ENCODE results near the gene PPFIA4. TPM values are rescaled to one million over a fixed set of nuclear protein-coding genes. Genes with fewer than 3 reads are reported as not detected.

The PPFIA4 gene
- total RNA-seq = 32.8 TPM

GRCh38 chr1:203026031-203026665, at the start of gene PPFIA4:
PPFIA4 (plus strand) TSS chr1:203026491; CDS start chr1:203039009, 12,518 bp downstream.

GRCh38 chr1:203006948-203007871, 19.1 kb upstream of the PPFIA4 start, which contains the start of gene TMEM183A:
TMEM183A (plus strand) TSS chr1:203007374; CDS start chr1:203007466, 92 bp downstream.

GRCh38 chr1:203085528-203086406, 59.5 kb downstream of the PPFIA4 start, which contains the start of gene MYOG:
MYOG (minus strand) TSS chr1:203086012; CDS start chr1:203085961, 51 bp downstream.

GRCh38 chr1:203127666-203128430, 101.6 kb downstream of the PPFIA4 start, which contains the start of gene ADORA1:
ADORA1 (plus strand) TSS chr1:203127726; CDS start chr1:203128842, 1,116 bp downstream.

Other genes with a start within 250 kb of the PPFIA4 start
- 125 TPM for gene KDM5B, start 218.1 kb upstream of the PPFIA4 start, total RNA-seq
- gene PCAT6, start 215.5 kb upstream of the PPFIA4 start, total RNA-seq = not detected
- 19.8 TPM for gene RABIF, start 137.3 kb upstream of the PPFIA4 start, total RNA-seq
- 49.1 TPM for gene KLHL12, start 99.3 kb upstream of the PPFIA4 start, total RNA-seq
- gene ADIPOR1, start 68.2 kb upstream of the PPFIA4 start, total RNA-seq = 71.0 TPM
- gene CYB5R1, start 59.2 kb upstream of the PPFIA4 start, total RNA-seq = 30.9 TPM
- 132 TPM for gene TMEM183A, start 19.1 kb upstream of the PPFIA4 start, total RNA-seq
- gene MYOG, start 59.5 kb downstream of the PPFIA4 start, total RNA-seq = not detected
- gene ADORA1, start 101.2 kb downstream of the PPFIA4 start, total RNA-seq = 29.8 TPM
- not detected for gene MYBPH, start 149.3 kb downstream of the PPFIA4 start, total RNA-seq
- gene CHI3L1, start 160.2 kb downstream of the PPFIA4 start, total RNA-seq = 1.2 TPM
- gene CHIT1, start 203.2 kb downstream of the PPFIA4 start, total RNA-seq = 0.46 TPM